NCI-H345 treated with DMSO at 0.1 percent for 48 hours (cell line): Measurements from ENCODE around the gene STUB1.
"Not testable (repeated sequence)": the region's sequence is repeated elsewhere in the genome, so short reads cannot be mapped to it uniquely, and the experiment has no call there.

Experiments
- DNase-seq: peaks from one replicate; lab custom pipeline; 2025; ENCODE audit not compliant: unreplicated experiment; lab: John Stamatoyannopoulos, UW

Gene STUB1

DNA sequence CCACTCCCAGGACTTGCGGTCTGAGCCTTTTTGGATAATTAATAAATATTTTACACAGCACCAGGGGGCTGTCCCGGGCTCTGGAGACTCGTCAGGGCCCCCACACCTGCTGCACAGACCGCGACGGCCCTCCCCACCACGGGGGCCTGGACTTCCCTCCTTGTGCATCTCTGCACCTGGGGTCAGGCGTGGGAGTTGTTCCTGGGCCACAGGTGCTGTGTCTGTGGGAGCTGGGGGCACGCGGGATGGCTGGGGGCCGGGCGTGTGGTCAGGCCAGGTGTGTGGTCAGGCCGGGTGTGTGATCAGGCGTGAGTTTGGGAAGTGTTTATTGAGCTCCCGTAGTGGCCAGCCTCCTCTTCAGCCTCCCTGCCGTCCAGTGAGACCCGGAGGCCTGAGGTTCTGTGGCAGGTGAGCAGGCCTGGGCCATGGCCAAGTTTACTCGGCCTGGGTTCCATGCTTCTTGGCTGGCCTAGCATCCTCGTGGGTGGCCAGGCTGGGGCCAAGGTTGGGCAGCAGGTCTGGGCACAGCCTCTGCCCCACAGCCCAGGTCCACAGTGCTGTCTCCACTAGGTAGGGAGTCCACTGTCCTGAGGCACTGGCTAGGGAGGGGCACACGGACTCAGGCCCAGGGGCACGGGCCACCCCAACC, 1.9 kb upstream of the STUB1 start:
- no peak for DNase-seq

DNA sequence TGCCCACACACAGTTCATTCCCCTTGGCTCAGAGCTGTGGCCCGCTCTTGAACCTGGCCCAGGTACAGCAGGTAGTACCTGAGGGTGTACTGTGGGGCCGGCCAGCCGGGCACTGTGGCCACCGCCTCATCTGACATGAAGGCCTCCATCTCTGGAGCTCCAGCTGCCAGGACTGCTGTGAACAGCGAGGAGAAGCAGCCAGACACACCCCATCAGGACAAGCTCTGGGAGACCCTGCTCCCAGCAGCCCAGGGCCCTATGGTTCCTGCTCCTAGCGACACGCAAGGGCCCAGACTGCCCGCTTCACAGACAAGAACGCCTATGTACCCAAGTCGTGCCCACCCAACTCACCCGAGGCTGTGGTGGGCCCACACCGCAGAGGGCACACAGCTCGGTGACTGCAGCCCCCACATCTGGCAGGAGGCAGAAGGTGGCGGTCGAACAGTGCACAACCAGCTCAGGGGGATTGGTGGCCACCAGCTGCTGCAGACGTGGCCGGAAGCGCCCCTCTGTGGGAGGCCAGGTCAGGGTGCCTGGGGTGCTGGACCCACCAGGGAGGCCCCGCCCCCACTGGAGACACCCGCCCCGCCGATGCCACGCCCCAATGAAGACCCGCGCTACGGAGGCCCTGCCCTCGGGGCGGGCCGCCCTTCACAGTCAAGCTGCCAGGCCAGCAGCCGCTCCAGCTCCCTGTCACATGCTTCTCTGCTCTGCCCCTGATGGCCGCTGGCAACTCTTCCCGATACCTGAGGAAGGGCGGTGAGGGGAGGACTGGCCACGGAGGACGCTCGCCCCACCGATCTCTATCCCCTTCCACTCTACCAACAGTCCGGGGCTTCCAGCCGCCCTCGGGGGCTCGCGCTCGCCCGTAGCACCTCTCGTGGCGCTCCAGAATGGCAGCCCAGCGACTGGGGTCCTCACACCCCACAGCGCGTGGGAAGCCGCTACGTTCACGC, 1.1 kb upstream of the STUB1 start:
- DNase-seq, result peak; percentile 59

DNA sequence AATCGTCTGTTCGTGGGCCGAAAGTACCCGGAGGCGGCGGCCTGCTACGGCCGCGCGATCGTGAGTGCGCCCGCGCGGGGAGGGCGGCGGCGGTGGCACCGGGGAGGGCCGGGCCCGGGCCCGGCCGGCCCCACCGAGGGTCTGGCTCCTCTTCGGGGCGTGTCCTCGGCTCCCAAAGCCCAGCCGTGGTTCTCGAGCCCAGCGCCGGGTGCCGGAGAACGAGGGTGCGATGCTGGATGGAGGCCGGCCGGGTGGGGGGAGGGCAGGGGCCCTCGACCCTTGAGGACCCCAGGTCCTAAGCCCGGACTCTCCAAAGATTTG, 375 bp downstream of the STUB1 start:
- DNase-seq, result no peak

DNA sequence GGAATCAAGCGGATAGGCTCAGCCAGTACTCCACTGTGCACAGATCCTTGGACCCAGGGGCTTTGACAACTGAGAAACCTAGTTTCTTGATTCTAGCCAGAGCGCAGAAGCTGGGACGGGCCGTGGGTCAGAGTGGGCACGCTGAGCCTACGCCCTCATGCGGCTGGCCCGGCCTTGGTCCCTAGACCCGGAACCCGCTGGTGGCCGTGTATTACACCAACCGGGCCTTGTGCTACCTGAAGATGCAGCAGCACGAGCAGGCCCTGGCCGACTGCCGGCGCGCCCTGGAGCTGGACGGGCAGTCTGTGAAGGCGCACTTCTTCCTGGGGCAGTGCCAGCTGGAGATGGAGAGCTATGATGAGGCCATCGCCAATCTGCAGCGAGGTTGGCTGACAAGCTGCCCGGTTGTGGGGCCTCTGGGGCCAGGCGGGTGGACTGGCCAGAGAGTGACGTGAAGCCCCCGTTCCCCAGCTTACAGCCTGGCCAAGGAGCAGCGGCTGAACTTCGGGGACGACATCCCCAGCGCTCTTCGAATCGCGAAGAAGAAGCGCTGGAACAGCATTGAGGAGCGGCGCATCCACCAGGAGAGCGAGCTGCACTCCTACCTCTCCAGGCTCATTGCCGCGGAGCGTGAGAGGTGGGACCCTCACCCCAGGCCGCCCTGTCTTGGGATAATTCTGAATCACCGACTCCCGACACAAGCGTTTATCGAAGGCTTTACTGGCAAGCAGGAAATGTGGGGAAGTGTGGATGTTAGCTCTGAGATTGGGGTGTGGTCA, 946 bp downstream of the STUB1 start:
- DNase-seq, result no peak

DNA sequence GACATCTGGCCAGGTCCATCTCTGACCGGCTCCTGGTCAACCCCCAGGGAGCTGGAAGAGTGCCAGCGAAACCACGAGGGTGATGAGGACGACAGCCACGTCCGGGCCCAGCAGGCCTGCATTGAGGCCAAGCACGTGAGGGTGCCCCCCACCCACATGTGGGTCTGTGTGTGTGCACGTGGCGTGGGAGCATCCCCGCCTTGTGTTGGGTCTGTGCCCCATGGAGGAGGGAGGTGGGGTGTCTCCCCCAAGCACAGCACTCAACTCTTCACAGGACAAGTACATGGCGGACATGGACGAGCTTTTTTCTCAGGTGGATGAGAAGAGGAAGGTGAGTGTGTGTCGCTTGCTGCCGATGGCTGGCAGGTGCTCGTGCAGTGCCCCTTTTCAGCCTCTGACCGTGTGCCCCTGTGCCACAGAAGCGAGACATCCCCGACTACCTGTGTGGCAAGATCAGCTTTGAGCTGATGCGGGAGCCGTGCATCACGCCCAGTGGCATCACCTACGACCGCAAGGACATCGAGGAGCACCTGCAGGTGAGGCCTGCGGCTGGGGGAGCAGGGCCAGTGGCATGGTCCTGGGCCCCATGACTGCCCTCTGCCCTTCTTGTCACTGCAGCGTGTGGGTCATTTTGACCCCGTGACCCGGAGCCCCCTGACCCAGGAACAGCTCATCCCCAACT, 1.7 kb downstream of the STUB1 start:
- DNase-seq, result no peak

- no peak for DNase-seq
Observed at GRCh38 chr16:682493-683395, 2.5 kb downstream of the STUB1 start.

DNA sequence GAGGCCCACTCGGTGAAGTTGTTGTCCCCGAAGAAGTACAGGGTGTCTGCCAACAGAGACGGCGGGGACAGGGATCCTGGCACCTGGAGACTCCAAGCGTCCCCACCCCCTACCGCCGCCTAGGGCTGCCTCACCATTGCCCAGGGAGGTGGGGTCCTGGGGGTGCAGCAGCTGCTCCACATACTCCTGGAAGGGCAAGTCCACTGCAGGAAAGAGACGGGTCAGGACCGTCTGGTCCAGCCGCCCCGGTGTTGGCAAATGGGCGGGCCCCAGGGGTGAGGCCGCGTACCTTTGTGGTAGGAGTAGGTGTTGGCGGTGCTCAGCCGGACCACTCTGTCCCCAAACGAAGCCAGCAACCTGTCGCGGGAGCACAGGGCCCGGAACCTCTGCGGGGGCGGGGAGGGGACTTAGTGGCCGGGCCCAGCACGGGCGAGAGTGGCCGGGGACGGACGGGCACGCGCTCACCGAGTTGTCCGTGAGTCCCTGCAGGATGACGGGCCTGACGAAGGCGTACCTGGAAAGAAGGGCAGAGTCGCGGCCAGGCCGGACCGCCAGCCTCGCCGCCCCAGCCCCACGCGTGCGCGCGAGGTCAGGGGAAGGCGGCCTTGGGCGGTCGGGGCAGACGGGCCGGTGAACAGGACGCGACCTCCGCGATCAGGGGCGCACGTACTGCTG, 3.3 kb downstream of the STUB1 start:
- no peak for DNase-seq

DNA sequence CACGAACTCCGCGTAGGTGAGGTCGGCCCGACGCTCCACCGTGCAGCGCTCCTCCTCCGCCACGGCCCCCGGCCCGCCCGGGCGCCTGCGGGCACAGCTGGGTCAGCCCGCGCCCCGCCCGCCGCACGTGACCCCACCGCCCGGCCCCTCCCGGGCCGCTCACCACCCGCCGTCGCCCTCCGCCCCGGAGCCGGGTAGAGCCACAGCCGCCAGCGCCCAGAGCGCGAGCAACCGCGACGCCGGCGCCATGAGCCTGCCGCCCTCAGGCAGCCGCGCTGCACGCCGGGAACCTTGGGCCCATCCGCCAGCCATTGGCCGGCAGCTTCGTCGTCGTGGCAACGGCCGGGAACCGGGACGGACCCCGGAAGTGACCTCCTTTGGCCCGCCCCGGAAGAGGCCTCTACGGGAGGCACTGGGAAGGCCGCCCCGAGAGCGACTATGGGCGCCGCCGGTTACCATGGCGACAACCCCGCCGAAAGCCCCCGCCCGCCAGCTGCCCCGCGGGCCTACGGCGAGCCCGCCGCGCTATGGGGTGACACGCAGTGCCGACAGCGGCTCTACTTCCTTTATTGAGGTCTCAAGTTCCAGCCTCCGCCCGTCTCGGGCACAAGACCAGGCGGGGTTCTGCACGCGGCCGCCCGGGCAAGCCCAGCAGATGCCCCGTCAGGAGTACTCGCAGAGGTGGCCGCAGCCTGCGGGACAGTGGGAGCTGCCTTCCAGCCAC, 4.0 kb downstream of the STUB1 start, which contains the start of gene JMJD8:
Gene JMJD8, minus strand, starts transcription at position 264 of the 724 bp plus-strand sequence. Its CDS starts 15 bp downstream, at position 249.
- DNase-seq, result peak; percentile 92

DNA sequence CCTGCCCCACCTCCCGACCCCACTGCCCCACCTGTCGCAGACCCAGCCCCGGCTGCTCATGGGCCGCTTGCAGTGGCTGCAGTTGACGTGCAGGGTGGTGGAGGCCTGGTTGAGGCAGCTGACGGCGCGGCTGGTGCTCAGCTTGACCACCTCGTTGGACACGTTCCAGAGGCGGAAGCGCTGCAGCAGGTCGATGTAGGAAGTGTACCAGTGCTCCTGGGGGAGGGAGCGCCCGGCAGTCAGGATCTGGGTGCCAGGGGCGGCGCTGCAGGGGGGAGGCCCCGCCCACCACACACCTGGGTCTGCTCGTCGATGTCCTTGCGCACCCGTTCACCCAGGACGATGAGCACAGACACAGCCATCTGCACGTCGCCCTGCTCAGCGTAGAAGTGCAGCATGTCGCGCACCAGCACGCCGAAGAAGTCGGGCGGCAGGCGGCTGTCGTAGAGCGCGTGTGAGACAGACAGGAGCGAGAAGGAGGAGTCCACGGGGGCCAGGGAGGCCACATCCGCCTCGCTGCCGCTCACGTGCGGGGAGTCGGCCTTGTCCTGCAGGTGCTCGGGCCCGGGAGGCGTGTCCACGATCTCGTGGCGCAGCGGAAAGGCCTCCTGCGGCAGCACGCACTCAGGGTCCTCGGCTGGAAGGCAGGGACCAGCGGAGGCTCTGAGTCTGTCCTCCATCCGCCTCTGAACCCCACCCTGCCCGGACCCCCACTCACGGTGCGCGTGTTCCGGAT, 4.9 kb downstream of the STUB1 start:
- peak; percentile 66 for DNase-seq

- no peak for DNase-seq
Observed at GRCh38 chr16:685967-686366, 5.8 kb downstream of the STUB1 start.

GRCh38 chr16:686459-687260, 6.5 kb downstream of the STUB1 start:
- no peak for DNase-seq

GRCh38 chr16:687499-687898, 7.3 kb downstream of the STUB1 start:
- no peak for DNase-seq

GRCh38 chr16:689175-689897, 9.1 kb downstream of the STUB1 start:
- no peak for DNase-seq

- DNase-seq, result not testable (repeated sequence)
Observed at GRCh38 chr16:691242-691641, 11.0 kb downstream of the STUB1 start.

GRCh38 chr16:692356-693108, 12.3 kb downstream of the STUB1 start:
- no peak for DNase-seq

GRCh38 chr16:693364-693763, 13.2 kb downstream of the STUB1 start:
- no peak for DNase-seq
